ENCODE measurements around the gene EPHA3. TPM values are rescaled to one million over a fixed set of nuclear protein-coding genes. Genes with fewer than 3 reads are reported as not detected.

Gene EPHA3
- total and polyA plus RNA-seq, 9 of the 15 experiments (the other 6 are each of a cell fraction or from before 2014, with no cell fraction given) = not detected

- H3K4me1 ChIP-seq (replicated peaks in 1 of 2; ENCODE audit: control insufficient read depth in 2 of 2, insufficient read depth in 2 of 2, low read length in 2 of 2) = no peaks in the 10 kb centered on the region
- H3K9me3 ChIP-seq (replicated peaks; ENCODE audit: control insufficient read depth, insufficient read depth, low read depth, low read length) = no peaks in the 10 kb centered on the region
- FAIRE-seq = no peak
- no peak overlapping the region for H3K27ac ChIP-seq (ENCODE audit: extremely low read depth, low read depth, low read length)
- no TSS peak for BruUV-seq (replicated peaks)
- H2AFZ ChIP-seq (ENCODE audit: low read depth, low read length) = no peak overlapping the region
- 0% methylated on average over 2 of the region's 2 CpGs for WGBS (ENCODE audit: insufficient coverage, low coverage, missing lambda C conversion rate)
- no peak overlapping the region for H3K4me3 ChIP-seq
- TF ChIP-seq EP400 (IDR thresholded peaks at IDR 0.05) (no peak), GATAD2B (IDR thresholded peaks at IDR 0.05; ENCODE audit: borderline replicate concordance) (no peak)
- ChIA-PET CTCF (ENCODE audit: low intra/inter-chr PET ratio) (no interaction called here), POLR2A (no interaction called here)
- intact Hi-C loops (cut with micrococcal nuclease) (no loop called here), in situ Hi-C loops (cut with MboI) (no loop called here)
- H3K27me3 ChIP-seq (ENCODE audit: control insufficient read depth in 2 of 2, insufficient read depth in 2 of 2, low read length in 2 of 2) = no peaks in the 10 kb centered on the region
- no peak overlapping the region for H3K4me2 ChIP-seq (ENCODE audit: insufficient read depth, low read length)
- no peaks in the 10 kb centered on the region for H3K36me3 ChIP-seq (ENCODE audit: control insufficient read depth, insufficient read depth, low read length)
- ATAC-seq = no peak
- no peak overlapping the region for H3K9ac ChIP-seq (ENCODE audit: insufficient read depth in 1 of 2, low read depth in 2 of 2, low read length in 2 of 2)
- H4K20me1 ChIP-seq (replicated peaks; ENCODE audit: control insufficient read depth, insufficient read depth, low read length) = no peaks in the 10 kb centered on the region
- no peak for DNase-seq (ENCODE audit: extremely low read depth in 1 of 4, low spot score in 3 of 4)
- H3K9me1 ChIP-seq (ENCODE audit: control insufficient read depth, insufficient read depth, low read length) = no peaks in the 10 kb centered on the region
- H3K79me2 ChIP-seq (ENCODE audit: control insufficient read depth, insufficient read depth, low read length) = no peaks in the 10 kb centered on the region
Measured at GRCh38 chr3:89256882-89257281, 149.5 kb downstream of the EPHA3 start.

- Histone ChIP-seq H2AFZ (ENCODE audit: low read depth, low read length) (no peak overlapping the region), H3K9me3 (replicated peaks; ENCODE audit: control insufficient read depth, insufficient read depth, low read depth, low read length) (no peaks in the 10 kb centered on the region), H3K27ac (ENCODE audit: extremely low read depth, low read depth, low read length) (no peak overlapping the region), H3K9ac (ENCODE audit: insufficient read depth in 1 of 2, low read depth in 2 of 2, low read length in 2 of 2) (no peak overlapping the region), H4K20me1 (replicated peaks; ENCODE audit: control insufficient read depth, insufficient read depth, low read length) (no peaks in the 10 kb centered on the region), H3K9me1 (ENCODE audit: control insufficient read depth, insufficient read depth, low read length) (no peaks in the 10 kb centered on the region), H3K79me2 (ENCODE audit: control insufficient read depth, insufficient read depth, low read length) (no peaks in the 10 kb centered on the region), H3K27me3 (ENCODE audit: control insufficient read depth in 2 of 2, insufficient read depth in 2 of 2, low read length in 2 of 2) (no peaks in the 10 kb centered on the region), H3K4me3 (no peak overlapping the region), H3K36me3 (ENCODE audit: control insufficient read depth, insufficient read depth, low read length) (no peaks in the 10 kb centered on the region), H3K4me1 (replicated peaks in 1 of 2; ENCODE audit: control insufficient read depth in 2 of 2, insufficient read depth in 2 of 2, low read length in 2 of 2) (no peaks in the 10 kb centered on the region), H3K4me2 (ENCODE audit: insufficient read depth, low read length) (no peak overlapping the region)
- POLR2A ChIA-PET = no interaction called here
- 0% methylated on average over 1 of the region's 1 CpG for WGBS (ENCODE audit: insufficient coverage, low coverage, missing lambda C conversion rate)
- intact Hi-C loops (cut with micrococcal nuclease) = no loop called here
- no peak for FAIRE-seq
- ATAC-seq = no peak
- no TSS peak for BruUV-seq (replicated peaks)
- DNase-seq (ENCODE audit: extremely low read depth in 1 of 4, low spot score in 3 of 4) = no peak
- in situ Hi-C loops (cut with MboI) = no loop called here
- CTCF ChIA-PET (ENCODE audit: low intra/inter-chr PET ratio) = no interaction called here
- no peak for TF ChIP-seq MBD1 (CRISPR knock-in tag; IDR thresholded peaks at IDR 0.05)
- no peak for TF ChIP-seq ZNF695 (CRISPR knock-in tag; IDR thresholded peaks at IDR 0.05)
- no peak for TF ChIP-seq ZMIZ1 (IDR thresholded peaks at IDR 0.05; ENCODE audit: low read depth in 2 of 2, low read length in 2 of 2)
- TF ChIP-seq PHF8 (IDR thresholded peaks at IDR 0.05; ENCODE audit: borderline replicate concordance, low read length) = no peak
- no peak for TF ChIP-seq NKRF (IDR thresholded peaks at IDR 0.05; ENCODE audit: borderline replicate concordance)
- no peak for TF ChIP-seq PML (IDR thresholded peaks at IDR 0.05; ENCODE audit: low read length)
- no peak for TF ChIP-seq MAFF (IDR thresholded peaks at IDR 0.05; ENCODE audit: low read length)
- TF ChIP-seq LARP7 (IDR thresholded peaks at IDR 0.05) = no peak
- no peak for TF ChIP-seq NCOA1 (IDR thresholded peaks at IDR 0.05; ENCODE audit: low read depth)
Measured at GRCh38 chr3:89260721-89261120, 153.3 kb downstream of the EPHA3 start.

Measured in K562 (cell line).